Measurements from ENCODE around the gene CACUL1.

The CACUL1 gene

GRCh38 chr10:118628397-118628796 lies 126.4 kb downstream of the CACUL1 start:
- no peak overlapping the region for H3K4me3 ChIP-seq (replicated peaks in 1 of 2; ENCODE audit: low read depth in 2 of 2, low read length in 2 of 2)
- TF ChIP-seq, protein P1, sequence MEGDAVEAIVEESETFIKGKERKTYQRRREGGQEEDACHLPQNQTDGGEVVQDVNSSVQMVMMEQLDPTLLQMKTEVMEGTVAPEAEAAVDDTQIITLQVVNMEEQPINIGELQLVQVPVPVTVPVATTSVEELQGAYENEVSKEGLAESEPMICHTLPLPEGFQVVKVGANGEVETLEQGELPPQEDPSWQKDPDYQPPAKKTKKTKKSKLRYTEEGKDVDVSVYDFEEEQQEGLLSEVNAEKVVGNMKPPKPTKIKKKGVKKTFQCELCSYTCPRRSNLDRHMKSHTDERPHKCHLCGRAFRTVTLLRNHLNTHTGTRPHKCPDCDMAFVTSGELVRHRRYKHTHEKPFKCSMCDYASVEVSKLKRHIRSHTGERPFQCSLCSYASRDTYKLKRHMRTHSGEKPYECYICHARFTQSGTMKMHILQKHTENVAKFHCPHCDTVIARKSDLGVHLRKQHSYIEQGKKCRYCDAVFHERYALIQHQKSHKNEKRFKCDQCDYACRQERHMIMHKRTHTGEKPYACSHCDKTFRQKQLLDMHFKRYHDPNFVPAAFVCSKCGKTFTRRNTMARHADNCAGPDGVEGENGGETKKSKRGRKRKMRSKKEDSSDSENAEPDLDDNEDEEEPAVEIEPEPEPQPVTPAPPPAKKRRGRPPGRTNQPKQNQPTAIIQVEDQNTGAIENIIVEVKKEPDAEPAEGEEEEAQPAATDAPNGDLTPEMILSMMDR (IDR thresholded peaks at IDR 0.05; ENCODE audit: low read depth, low read length) = no peak
- no peak for DNase-seq (ENCODE audit: low read depth in 2 of 2)

DNA sequence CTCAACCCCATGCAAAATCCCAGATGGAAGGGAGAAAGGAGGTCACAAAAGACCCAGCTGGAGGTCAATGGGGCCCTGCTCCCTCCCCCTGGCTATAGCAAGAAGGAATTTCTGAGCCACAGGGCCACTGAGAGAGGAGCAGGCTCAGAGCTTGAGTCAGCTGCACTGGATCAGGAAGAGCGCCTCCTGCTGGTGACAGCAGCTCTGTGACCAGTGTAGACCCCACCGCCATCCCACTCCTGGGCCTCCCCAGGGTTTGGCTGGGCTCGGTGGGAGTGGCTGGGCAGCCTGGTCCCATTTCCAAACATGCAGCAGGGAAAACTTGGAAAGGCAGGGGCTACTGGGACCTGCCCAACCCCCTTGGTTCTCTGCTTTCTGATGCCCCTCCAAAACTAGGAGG lies 127.8 kb downstream of the CACUL1 start:
- TF ChIP-seq, protein P1 (IDR thresholded peaks at IDR 0.05; ENCODE audit: low read depth, low read length) = peak; percentile 22
- DNase-seq (ENCODE audit: low read depth in 2 of 2) = no peak
- no peak overlapping the region for H3K4me3 ChIP-seq (replicated peaks in 1 of 2; ENCODE audit: low read depth in 2 of 2, low read length in 2 of 2)

Data from cardiac fibroblast (primary cell).